Activated CD4-positive, alpha-beta T cell treated with anti-CD3 and anti-CD28 coated beads, Interleukin-2, amount 10 ng/mL, durations not matched to agents 24 days and 14 days (primary cell): Measurements from ENCODE around the gene MBP. TPM values are rescaled to one million over a fixed set of nuclear protein-coding genes. Genes with fewer than 3 reads are reported as not detected.

Experiments
- DNase-seq: peaks from one replicate; pipeline ENCODE4 v3.0.0; 2022
- H3K27ac Mint-ChIP-seq: one replicate; pipeline ENCODE4 v1.8.0; 2022; ENCODE audit warnings: mild to moderate bottlenecking, mixed read lengths
- H3K27me3 Mint-ChIP-seq: one replicate; pipeline ENCODE4 v1.8.0; 2022; ENCODE audit warnings: mixed read lengths
- H3K36me3 Mint-ChIP-seq: one replicate; pipeline ENCODE4 v1.8.0; 2022; ENCODE audit warnings: low read depth, mild to moderate bottlenecking, mixed read lengths
- H3K4me1 Mint-ChIP-seq: one replicate; pipeline ENCODE4 v1.8.0; 2021; ENCODE audit warnings: mixed read lengths
- H3K4me3 Mint-ChIP-seq: one replicate; pipeline ENCODE4 v1.8.0; 2022; ENCODE audit warnings: mild to moderate bottlenecking, moderate library complexity, mixed read lengths
- H3K9me3 Mint-ChIP-seq: one replicate; pipeline ENCODE4 v1.8.0; 2021; ENCODE audit warnings: mixed read lengths
- intact Hi-C: fragments of 100-400 bp; cut with micrococcal nuclease; formaldehyde crosslinking; loops from one replicate; pipeline ENCODE4 v1.15.1; 2023
- total RNA-seq: library from RNA; stranded (reverse); gene quantifications from 2 replicates; pipeline ENCODE4 v1.2.3, GENCODE V29; 2022

Gene MBP
- total RNA-seq, 1 donor from 2014 or later, result 63.1 TPM

DNA sequence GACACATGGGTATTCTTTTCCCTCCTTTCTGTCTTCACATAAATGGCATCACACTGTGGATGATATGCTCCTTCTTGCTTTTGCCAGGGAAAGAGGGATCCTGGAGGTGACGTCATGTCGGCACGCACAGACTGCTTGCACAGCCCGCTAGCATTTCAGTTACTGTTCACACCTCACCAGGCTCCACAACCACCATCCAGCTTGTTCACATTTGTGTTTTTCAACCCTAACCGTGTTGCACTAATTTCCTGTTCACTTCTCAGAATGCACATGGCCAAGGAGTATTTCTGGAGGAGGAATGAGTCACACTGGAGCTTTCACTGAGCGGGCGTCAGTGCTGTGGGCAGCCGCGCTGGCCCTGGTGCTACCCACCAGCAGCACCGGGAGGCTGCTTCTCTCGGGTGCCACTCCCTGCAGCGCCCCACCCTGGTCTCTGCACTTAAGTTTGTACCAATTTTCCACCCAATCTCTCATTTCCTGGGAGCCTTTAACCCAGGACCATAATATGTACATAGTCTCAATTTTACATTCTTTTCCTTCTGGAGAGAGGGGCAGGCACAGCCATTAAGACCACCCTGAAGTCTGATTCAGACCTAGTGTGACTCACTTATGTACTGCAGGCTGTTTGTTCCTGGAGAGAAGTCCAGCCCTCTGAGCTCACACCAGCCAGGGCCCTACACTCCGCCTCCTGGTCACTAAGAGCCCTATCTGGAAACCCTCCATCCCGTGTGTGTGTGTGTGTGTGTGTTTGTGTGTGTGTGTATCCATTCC is 65.1 kb downstream of the MBP start:
- H3K36me3 Mint-ChIP-seq, result peaks cover 61% of the 10 kb centered on the region
- peak; percentile 91 for DNase-seq
- H3K27ac Mint-ChIP-seq, result peak overlapping the region; percentile 97
- no peaks in the 10 kb centered on the region for H3K9me3 Mint-ChIP-seq
- intact Hi-C loops, result loop anchor here (1.0 to 2.0 kb wide), 3 partner anchors 17 to 141 kb away; no protein-coding TSS in a partner anchor
- peaks cover 99% of the 10 kb centered on the region for H3K4me1 Mint-ChIP-seq
- H3K27me3 Mint-ChIP-seq, result no peaks in the 10 kb centered on the region
- peak overlapping the region; percentile 66 for H3K4me3 Mint-ChIP-seq

GRCh38 chr18:77066689-77067088 is 65.9 kb downstream of the MBP start:
- H3K27me3 Mint-ChIP-seq, result no peaks in the 10 kb centered on the region
- peaks cover 65% of the 10 kb centered on the region for H3K36me3 Mint-ChIP-seq
- H3K27ac Mint-ChIP-seq, result peak overlapping the region; percentile 97
- no peaks in the 10 kb centered on the region for H3K9me3 Mint-ChIP-seq
- H3K4me1 Mint-ChIP-seq, result peaks cover 99% of the 10 kb centered on the region
- peak; percentile 66 for DNase-seq
- intact Hi-C loops, result loop anchor here (1.0 to 2.0 kb wide), 3 partner anchors 16 to 142 kb away; no protein-coding TSS in a partner anchor
- peak overlapping the region; percentile 49 for H3K4me3 Mint-ChIP-seq

DNA sequence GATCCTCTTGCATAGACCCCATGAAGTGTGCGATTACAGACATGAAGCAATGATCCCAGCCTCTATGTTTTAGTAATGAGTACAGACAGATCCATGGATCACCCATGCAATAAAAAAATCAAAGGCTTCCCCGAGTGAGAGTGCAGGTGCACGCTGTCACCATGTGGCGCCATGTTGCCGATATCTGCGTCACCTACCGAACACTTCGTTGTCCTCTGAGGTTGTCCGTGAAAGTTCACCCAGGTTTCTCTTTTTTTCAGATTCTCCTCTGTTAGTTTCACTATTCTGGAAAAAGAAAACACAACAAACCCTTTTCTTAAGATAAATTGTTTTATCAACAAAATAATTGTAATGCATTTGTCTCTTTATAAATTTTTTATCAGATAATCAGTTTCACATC is 66.5 kb downstream of the MBP start:
- no peak for DNase-seq
- Mint-ChIP-seq H3K27ac (peak overlapping the region; percentile 97), H3K27me3 (no peaks in the 10 kb centered on the region), H3K9me3 (no peaks in the 10 kb centered on the region), H3K4me3 (peak overlapping the region; percentile 78), H3K4me1 (peaks cover 99% of the 10 kb centered on the region), H3K36me3 (peaks cover 69% of the 10 kb centered on the region)
- intact Hi-C loops, result loop anchor here (2.0 kb wide), 2 partner anchors 15 to 143 kb away; no protein-coding TSS in a partner anchor

DNA sequence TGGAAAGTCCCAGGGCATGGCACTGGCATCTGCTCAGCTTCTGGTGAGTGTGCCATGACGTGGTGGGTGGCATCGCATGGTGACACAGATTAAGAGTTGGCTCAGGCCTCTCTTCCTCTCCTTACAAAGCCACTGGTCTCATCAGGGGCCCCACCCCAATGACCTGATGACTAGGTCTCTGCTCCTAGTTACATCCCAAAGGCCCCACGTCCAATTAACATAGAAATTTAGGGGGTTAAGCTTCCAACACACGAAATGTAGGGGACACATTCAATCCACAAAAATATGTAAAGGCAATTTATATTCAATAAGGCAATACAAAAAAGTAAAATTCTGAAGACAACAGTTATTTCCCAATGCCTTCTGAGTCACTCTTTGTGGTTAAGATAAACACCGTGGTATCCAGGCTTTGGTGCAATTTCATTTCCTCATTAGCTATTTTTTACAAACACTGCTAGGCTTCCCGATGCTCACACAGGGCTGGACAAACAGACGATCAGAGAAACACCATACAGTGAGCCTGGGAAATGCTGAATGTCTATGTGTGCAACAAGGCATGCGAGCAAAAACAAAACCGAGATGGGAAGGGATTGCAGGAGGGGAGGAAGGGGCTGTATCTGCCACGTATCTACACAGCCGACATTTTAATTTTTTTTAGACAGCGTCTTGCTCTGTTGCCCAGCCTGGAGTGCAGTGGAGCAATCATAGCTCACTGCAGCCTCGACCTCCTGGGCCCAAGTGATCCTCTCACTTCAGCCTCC is 67.2 kb downstream of the MBP start:
- Mint-ChIP-seq H3K27ac (peak overlapping the region; percentile 97), H3K36me3 (peaks cover 68% of the 10 kb centered on the region), H3K9me3 (no peaks in the 10 kb centered on the region), H3K27me3 (no peaks in the 10 kb centered on the region), H3K4me1 (peaks cover 99% of the 10 kb centered on the region), H3K4me3 (peak overlapping the region; percentile 78)
- peak; percentile 77 for DNase-seq
- intact Hi-C loops, result no loop called here

DNA sequence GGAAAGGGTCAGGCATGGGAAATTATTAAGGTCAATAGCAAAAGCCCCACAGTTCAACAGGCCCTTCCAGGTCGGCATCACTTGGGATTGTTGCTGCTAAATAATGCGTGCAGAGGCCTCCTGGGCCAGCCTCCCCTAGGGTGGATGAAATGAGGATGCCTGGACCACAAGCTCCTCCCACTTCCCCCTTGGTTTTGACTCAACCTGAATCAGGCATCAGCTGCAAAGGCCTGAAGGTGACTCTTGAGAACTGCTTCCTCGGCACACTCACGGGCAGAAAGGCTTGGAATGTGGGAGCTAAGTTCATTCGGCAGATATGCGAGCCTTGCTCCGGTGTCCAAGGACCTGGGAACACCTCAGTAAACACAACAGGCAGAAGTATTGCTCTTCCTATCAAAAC is 69.3 kb downstream of the MBP start:
- Mint-ChIP-seq H3K27ac (peak overlapping the region; percentile 97), H3K36me3 (peaks cover 65% of the 10 kb centered on the region), H3K9me3 (no peaks in the 10 kb centered on the region), H3K4me1 (peaks cover 89% of the 10 kb centered on the region), H3K4me3 (peak overlapping the region; percentile 67), H3K27me3 (no peaks in the 10 kb centered on the region)
- intact Hi-C loops, result loop anchor here (1.0 to 5.0 kb wide), 5 partner anchors 8 to 241 kb away; partner anchors contain the start of gene ZNF236
- DNase-seq, result peak; percentile 95

- H3K36me3 Mint-ChIP-seq, result peaks cover 65% of the 10 kb centered on the region
- H3K9me3 Mint-ChIP-seq, result no peaks in the 10 kb centered on the region
- DNase-seq, result peak; percentile 91
- H3K27me3 Mint-ChIP-seq, result no peaks in the 10 kb centered on the region
- peak overlapping the region; percentile 97 for H3K27ac Mint-ChIP-seq
- peaks cover 82% of the 10 kb centered on the region for H3K4me1 Mint-ChIP-seq
- peak overlapping the region; percentile 67 for H3K4me3 Mint-ChIP-seq
- intact Hi-C loops, result loop anchor here (1.0 to 5.0 kb wide), 7 partner anchors 7 to 240 kb away; partner anchors contain the start of gene ZNF236
These were observed 70.0 kb downstream of the MBP start for GRCh38 chr18:77062518-77063003.

DNA sequence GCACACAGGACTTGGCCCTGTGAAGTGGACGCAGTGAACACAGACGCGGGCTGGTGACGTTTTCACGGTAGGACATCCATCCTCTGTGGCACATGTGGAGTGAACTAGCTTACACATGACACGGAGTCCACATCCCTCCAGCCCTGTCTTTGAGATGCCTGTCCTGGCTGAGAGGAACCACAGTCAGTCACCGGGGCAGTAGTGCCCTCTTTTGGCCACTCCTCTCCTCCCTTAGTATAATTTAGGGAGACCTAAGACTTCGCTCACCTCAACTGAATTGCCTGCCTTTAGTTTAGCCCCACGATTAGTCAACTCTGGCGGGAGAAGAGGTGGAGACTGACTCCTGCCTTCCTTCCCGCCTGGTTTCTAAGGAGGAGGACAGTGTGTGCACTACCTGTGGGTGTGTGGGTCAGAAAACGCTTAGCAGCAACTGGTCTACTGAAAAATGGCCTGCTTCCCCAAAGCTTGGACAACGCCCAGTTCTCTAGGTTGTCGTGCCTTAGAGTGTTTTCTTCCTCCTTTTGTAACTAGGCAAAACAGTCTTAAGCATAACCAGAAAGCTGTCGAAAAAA is 70.6 kb downstream of the MBP start:
- Mint-ChIP-seq H3K9me3 (no peaks in the 10 kb centered on the region), H3K4me1 (peaks cover 81% of the 10 kb centered on the region), H3K27ac (peak overlapping the region; percentile 97), H3K4me3 (peak overlapping the region; percentile 67), H3K27me3 (no peaks in the 10 kb centered on the region), H3K36me3 (peaks cover 65% of the 10 kb centered on the region)
- DNase-seq, result peak; percentile 83
- intact Hi-C loops, result loop anchor here (1.0 to 5.0 kb wide), 5 partner anchors 8 to 240 kb away; partner anchors contain the start of gene ZNF236

- no peak for DNase-seq
- Mint-ChIP-seq H3K9me3 (no peaks in the 10 kb centered on the region), H3K27ac (peak overlapping the region; percentile 97), H3K4me1 (peaks cover 81% of the 10 kb centered on the region), H3K36me3 (peaks cover 64% of the 10 kb centered on the region), H3K27me3 (no peaks in the 10 kb centered on the region), H3K4me3 (peak overlapping the region; percentile 67)
- intact Hi-C loops, result loop anchor here (5.0 kb wide), 1 partner anchor 239 kb away; the partner anchor contains the start of gene ZNF236
These were observed 71.2 kb downstream of the MBP start for GRCh38 chr18:77061281-77061945.

DNA sequence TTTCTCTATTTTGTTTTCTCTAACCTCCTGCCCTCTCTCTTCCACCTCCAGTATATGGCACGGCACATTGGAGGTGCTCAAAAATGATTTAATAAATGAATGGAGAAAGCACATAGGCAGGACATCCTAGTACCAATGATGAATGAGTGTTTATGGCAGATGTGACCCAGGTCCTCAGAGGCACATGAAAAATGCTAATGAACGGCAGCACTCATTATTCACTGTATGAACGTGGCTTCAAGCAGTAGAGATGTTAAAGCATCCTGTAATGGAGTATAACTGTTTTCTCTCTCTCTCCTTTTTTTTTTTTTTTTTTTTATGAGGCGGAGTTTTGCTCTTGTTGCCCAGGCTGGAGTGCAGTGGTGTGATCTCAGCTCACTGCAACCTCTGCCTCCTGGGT is 72.4 kb downstream of the MBP start:
- Mint-ChIP-seq H3K9me3 (no peaks in the 10 kb centered on the region), H3K27me3 (no peaks in the 10 kb centered on the region), H3K4me1 (peaks cover 80% of the 10 kb centered on the region), H3K36me3 (peaks cover 56% of the 10 kb centered on the region), H3K27ac (peak overlapping the region; percentile 97), H3K4me3 (no peak overlapping the region)
- intact Hi-C loops, result loop anchor here (5.0 kb wide), 1 partner anchor 238 kb away; the partner anchor contains the start of gene ZNF236
- DNase-seq, result no peak

DNA sequence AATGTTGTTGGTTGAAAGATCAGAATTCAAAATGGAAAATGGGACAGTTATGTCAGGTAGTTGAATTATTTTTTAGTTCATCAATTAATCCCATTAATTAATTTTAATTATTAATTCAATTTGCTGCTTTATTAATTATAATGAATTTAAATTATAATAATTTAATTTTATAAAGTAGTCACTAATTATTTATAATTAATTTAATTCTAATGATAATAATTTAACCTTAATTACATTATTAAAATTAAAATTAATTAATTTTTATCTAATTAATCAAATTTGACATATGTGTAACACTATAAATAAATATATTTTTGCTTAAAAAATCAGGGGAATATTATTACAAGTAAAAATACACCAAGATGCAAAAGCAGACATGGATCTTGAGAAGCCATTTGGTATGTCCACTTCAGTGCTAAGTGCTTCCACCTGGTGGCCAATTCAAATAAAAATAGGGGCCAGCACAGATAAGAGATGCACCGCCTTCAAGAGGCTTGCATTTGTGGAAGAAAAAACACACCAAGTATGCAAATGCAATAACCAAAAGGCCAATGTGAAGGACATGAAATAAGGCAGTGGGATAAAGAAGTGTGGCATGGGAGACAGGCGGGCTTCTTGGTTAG is 73.2 kb downstream of the MBP start:
- H3K36me3 Mint-ChIP-seq, result peaks cover 50% of the 10 kb centered on the region
- no peaks in the 10 kb centered on the region for H3K9me3 Mint-ChIP-seq
- H3K4me3 Mint-ChIP-seq, result peak overlapping the region; percentile 36
- no peaks in the 10 kb centered on the region for H3K27me3 Mint-ChIP-seq
- intact Hi-C loops, result loop anchor here (1.0 to 2.0 kb wide), 2 partner anchors 59 to 257 kb away; no protein-coding TSS in a partner anchor
- peaks cover 81% of the 10 kb centered on the region for H3K4me1 Mint-ChIP-seq
- H3K27ac Mint-ChIP-seq, result peak overlapping the region; percentile 97
- peak; percentile 74 for DNase-seq

DNA sequence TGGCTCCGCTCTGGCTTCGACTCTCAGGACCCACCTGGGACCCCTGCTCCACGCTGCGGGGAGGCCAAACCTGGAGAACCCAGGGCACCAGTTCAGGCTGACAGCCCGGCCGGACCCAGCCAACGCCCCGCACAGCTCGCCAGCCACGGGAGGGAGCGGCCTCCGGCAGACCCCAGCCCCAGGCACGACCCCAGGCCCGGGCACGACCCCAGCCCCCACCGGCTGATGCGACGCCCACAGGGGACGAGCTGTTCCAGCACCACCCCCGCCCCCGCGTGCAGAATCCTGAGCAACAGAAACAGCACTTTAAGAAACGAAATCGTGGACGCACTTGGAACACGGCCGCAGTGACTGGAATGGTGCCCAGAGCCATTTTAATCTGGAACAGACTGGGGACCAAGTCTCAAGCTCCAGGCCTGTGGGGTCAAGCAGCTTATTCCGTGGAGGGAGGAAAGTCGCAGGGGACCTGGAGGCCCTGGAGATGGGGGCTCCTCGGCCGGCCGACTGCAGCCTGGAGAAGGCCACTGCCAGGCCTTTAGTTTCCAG is 74.2 kb downstream of the MBP start:
- no peak for DNase-seq
- Mint-ChIP-seq H3K9me3 (no peaks in the 10 kb centered on the region), H3K27me3 (no peaks in the 10 kb centered on the region), H3K27ac (no peak overlapping the region), H3K4me3 (no peak overlapping the region), H3K4me1 (peaks cover 79% of the 10 kb centered on the region), H3K36me3 (peaks cover 47% of the 10 kb centered on the region)
- intact Hi-C loops, result loop anchor here (2.0 kb wide), 1 partner anchor 256 kb away; no protein-coding TSS in a partner anchor

GRCh38 chr18:77057006-77057395 is 75.6 kb downstream of the MBP start:
- Mint-ChIP-seq H3K4me3 (peak overlapping the region; percentile 85), H3K4me1 (peaks cover 70% of the 10 kb centered on the region), H3K27ac (peak overlapping the region; percentile 100), H3K9me3 (no peaks in the 10 kb centered on the region), H3K36me3 (peaks cover 36% of the 10 kb centered on the region), H3K27me3 (no peaks in the 10 kb centered on the region)
- intact Hi-C loops, result no loop called here
- DNase-seq, result no peak
